ENCODE measurements around the gene ACAN. TPM values are rescaled to one million over a fixed set of nuclear protein-coding genes. Genes with fewer than 3 reads are reported as not detected.

The ACAN gene
- total RNA-seq, 1 experiment from 2014 or later: 0.50 TPM

- no peak overlapping the region for H3K4ac ChIP-seq (ENCODE audit: low read depth, low read length)
- no peak overlapping the region for H4K91ac ChIP-seq (ENCODE audit: insufficient read length, low read depth, low read length)
- H3K23ac ChIP-seq (ENCODE audit: insufficient read length, low read depth, low read length): no peak overlapping the region
- DNase-seq: no peak
- H2BK5ac ChIP-seq (ENCODE audit: insufficient read length, low read length): no peak overlapping the region
- Mint-ChIP-seq H3K36me3 (ENCODE audit: insufficient read depth in 1 of 3, low read depth in 3 of 3) (peaks cover 0 to 9% (median 6%) of the 10 kb centered on the region in 3 experiments; a peak in 3 of 7 replicates), H3K4me1 (no peaks in the 10 kb centered on the region), H3K9me3 (peaks cover 16% of the 10 kb centered on the region in 2 experiments), H3K27ac (no peak overlapping the region), H3K4me3 (no peak overlapping the region), H3K27me3 (ENCODE audit: low read depth) (peaks cover 12% of the 10 kb centered on the region)
- no peak overlapping the region for H3K56ac ChIP-seq (ENCODE audit: insufficient read length, low read depth, low read length)
- peaks cover 10% of the 10 kb centered on the region for H3K9me3 ChIP-seq (ENCODE audit: control insufficient read depth, low read depth, low read length)
- no peaks in the 10 kb centered on the region for H4K20me1 ChIP-seq (ENCODE audit: control insufficient read depth, insufficient read depth, insufficient read length)
- no peaks in the 10 kb centered on the region for H3K27me3 ChIP-seq (ENCODE audit: insufficient read depth, low read length)
- no peak overlapping the region for H2AFZ ChIP-seq (ENCODE audit: low read length)
- H3K4me2 ChIP-seq (ENCODE audit: insufficient read depth, insufficient read length, low read length): no peak overlapping the region
- no peaks in the 10 kb centered on the region for H3K23me2 ChIP-seq (ENCODE audit: insufficient read length, low read depth, low read length, poor library complexity, severe bottlenecking)
- H2BK12ac ChIP-seq (ENCODE audit: insufficient read length, low read depth, low read length): no peak overlapping the region
- no peak overlapping the region for H3K18ac ChIP-seq (ENCODE audit: insufficient read length, low read depth, low read length)
- TF ChIP-seq CTCF (conservative IDR thresholded peaks at IDR 0.05): no peak
- no peaks in the 10 kb centered on the region for H3K79me2 ChIP-seq (ENCODE audit: insufficient read depth, low read length)
- H2BK120ac ChIP-seq (ENCODE audit: low read depth, low read length, poor library complexity, severe bottlenecking): no peak overlapping the region
- H2BK15ac ChIP-seq (ENCODE audit: low read depth, low read length): no peak overlapping the region
- no peaks in the 10 kb centered on the region for H3K4me1 ChIP-seq (ENCODE audit: insufficient read depth, low read length)
- H3K9ac ChIP-seq (ENCODE audit: extremely low read depth, insufficient read length, low read length): no peak overlapping the region
- no peak overlapping the region for H4K5ac ChIP-seq (ENCODE audit: insufficient read length, low read depth, low read length)
- H3K79me1 ChIP-seq (ENCODE audit: insufficient read depth, low read depth, low read length, poor library complexity, severe bottlenecking): no peaks in the 10 kb centered on the region
- no peak overlapping the region for H3K14ac ChIP-seq (ENCODE audit: insufficient read depth, low read length)
- H3T11ph ChIP-seq (ENCODE audit: low read length): no peak overlapping the region
- no peak overlapping the region for H4K8ac ChIP-seq (replicated peaks; ENCODE audit: insufficient read length, low read depth, low read length)
- H2AK5ac ChIP-seq (ENCODE audit: insufficient read length, low read length): no peak overlapping the region
- no peak overlapping the region for H2BK20ac ChIP-seq (ENCODE audit: low read depth, low read length, poor library complexity, severe bottlenecking)
- H3K27ac ChIP-seq (ENCODE audit: insufficient read length, low read depth, low read length): no peak overlapping the region
Observed at GRCh38 chr15:88852476-88852875, 49.2 kb downstream of the ACAN start.
